Measurements from ENCODE around the gene ARIH2. TPM values are rescaled to one million over a fixed set of nuclear protein-coding genes. Genes with fewer than 3 reads are reported as not detected.

ARIH2 gene
- total and polyA plus RNA-seq, 2 of the 4 experiments (the other 2 are of a cell fraction) = 62.3 to 93.7 TPM

DNA sequence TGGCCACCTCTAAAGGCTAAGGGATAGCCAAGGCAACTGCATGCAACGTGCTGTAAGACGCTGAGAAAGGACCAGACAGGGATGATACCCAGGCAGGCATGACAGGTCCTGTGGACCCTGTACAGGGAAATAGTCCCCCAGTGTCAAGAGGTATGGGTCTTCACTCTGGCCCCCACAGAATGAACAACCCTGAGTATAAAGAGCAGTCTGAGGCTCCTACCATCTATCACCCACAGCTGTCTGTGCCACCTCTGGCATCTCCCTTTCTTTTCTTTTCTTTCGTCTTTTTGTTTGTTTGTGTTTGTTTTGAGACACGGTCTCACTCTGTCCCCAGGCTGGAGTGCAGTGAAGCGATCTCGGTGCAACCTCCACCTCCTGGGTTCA is 38.7 kb upstream of the ARIH2 start:
- H3K23ac ChIP-seq (ENCODE audit: low read depth, low read length) = no peak overlapping the region
- DNase-seq (no peak), ATAC-seq (ENCODE audit: low read depth) (no peak)
- no peak overlapping the region for H2BK5ac ChIP-seq (ENCODE audit: low read depth, low read length, poor library complexity, severe bottlenecking)
- ChIA-PET CTCF (no interaction called here), POLR2A (ENCODE audit: unreplicated experiment) (no interaction called here)
- H3K4ac ChIP-seq (ENCODE audit: low read depth, low read length) = no peak overlapping the region
- H3K9ac ChIP-seq (ENCODE audit: low read depth, low read length) = no peak overlapping the region
- no peak overlapping the region for H4K8ac ChIP-seq (ENCODE audit: low read depth in 2 of 2, low read length in 2 of 2)
- no peak overlapping the region for H2AFZ ChIP-seq (replicated peaks; ENCODE audit: low read length, poor library complexity)
- H2AK9ac ChIP-seq (replicated peaks; ENCODE audit: low read depth, low read length, poor library complexity) = no peak overlapping the region
- no peak overlapping the region for H3K4me3 ChIP-seq (ENCODE audit: insufficient read depth, low read depth, low read length)
- no peak overlapping the region for H2BK120ac ChIP-seq (ENCODE audit: low read depth, low read length)
- no peak overlapping the region for H2AK5ac ChIP-seq (ENCODE audit: low read depth, low read length)
- no peak overlapping the region for H3K4me2 ChIP-seq (ENCODE audit: low read depth, low read length)
- no peak overlapping the region for H3K14ac ChIP-seq (replicated peaks; ENCODE audit: low read depth, low read length)
- in situ Hi-C loops (cut with MboI; ENCODE audit: low sequenced_read_pairs) (no loop called here), intact Hi-C loops (cut with micrococcal nuclease) (no loop called here), dilution Hi-C loops (cut with HindIII; ENCODE audit: low sequenced_read_pairs, unreplicated experiment) (no loop called here)
- H2BK20ac ChIP-seq (ENCODE audit: low read depth, low read length) = no peak overlapping the region
- no peaks in the 10 kb centered on the region for H3K4me1 ChIP-seq (ENCODE audit: control insufficient read depth, insufficient read depth, low read length)
- no peak overlapping the region for H4K5ac ChIP-seq (ENCODE audit: low read depth, low read length)
- H3K27me3 ChIP-seq (ENCODE audit: control insufficient read depth, insufficient read depth, low read length) = no peaks in the 10 kb centered on the region
- H3K79me1 ChIP-seq (ENCODE audit: low read depth in 1 of 2, low read length in 2 of 2) = peaks cover 0 to 1% of the 10 kb centered on the region in 2 experiments; a peak in 1 of 4 replicates
- H3K9me1 ChIP-seq (ENCODE audit: insufficient read depth, low read length) = peaks cover 3% of the 10 kb centered on the region; the same call in 1 of the 2 replicates
- no peaks in the 10 kb centered on the region for H3K9me3 ChIP-seq (ENCODE audit: control insufficient read depth, insufficient read depth, low read length)
- H3K36me3 ChIP-seq (ENCODE audit: control insufficient read depth, insufficient read depth, low read length) = peaks cover 5% of the 10 kb centered on the region
- H3K27ac ChIP-seq (ENCODE audit: insufficient read depth, low read length) = no peak overlapping the region
- H4K20me1 ChIP-seq (ENCODE audit: insufficient read depth, low read length) = no peaks in the 10 kb centered on the region; the same call in 1 of the 2 replicates
- H3K56ac ChIP-seq (ENCODE audit: extremely low read depth, insufficient read depth, low read length) = no peak overlapping the region
- no peak overlapping the region for H3K18ac ChIP-seq (ENCODE audit: low read depth, low read length)
- no peak overlapping the region for H2BK15ac ChIP-seq (ENCODE audit: low read depth, low read length)
- no peak overlapping the region for H4K91ac ChIP-seq (ENCODE audit: insufficient read depth, low read depth, low read length)
- BruUV-seq (replicated peaks) = no TSS peak
- TF ChIP-seq MAZ (IDR thresholded peaks at IDR 0.05; ENCODE audit: borderline replicate concordance, low read depth, low read length) (no peak), MXI1 (IDR thresholded peaks at IDR 0.05; ENCODE audit: borderline replicate concordance, low read depth, low read length) (no peak), RCOR1 (IDR thresholded peaks at IDR 0.05; ENCODE audit: insufficient replicate concordance, low read length) (no peak), MAFK (IDR thresholded peaks at IDR 0.05; ENCODE audit: low read depth, low read length) (no peak), RFX5 (IDR thresholded peaks at IDR 0.05; ENCODE audit: low read depth, low read length) (no peak), NFE2L2 (IDR thresholded peaks at IDR 0.05; ENCODE audit: low read depth, low read length) (no peak), RAD21 (IDR thresholded peaks at IDR 0.05; ENCODE audit: low read length) (no peak), ELK1 (IDR thresholded peaks at IDR 0.05; ENCODE audit: borderline replicate concordance, low read depth, low read length) (no peak), FOS (IDR thresholded peaks at IDR 0.05; ENCODE audit: low read depth, low read length) (no peak)
- TF ChIP-seq, protein P1, sequence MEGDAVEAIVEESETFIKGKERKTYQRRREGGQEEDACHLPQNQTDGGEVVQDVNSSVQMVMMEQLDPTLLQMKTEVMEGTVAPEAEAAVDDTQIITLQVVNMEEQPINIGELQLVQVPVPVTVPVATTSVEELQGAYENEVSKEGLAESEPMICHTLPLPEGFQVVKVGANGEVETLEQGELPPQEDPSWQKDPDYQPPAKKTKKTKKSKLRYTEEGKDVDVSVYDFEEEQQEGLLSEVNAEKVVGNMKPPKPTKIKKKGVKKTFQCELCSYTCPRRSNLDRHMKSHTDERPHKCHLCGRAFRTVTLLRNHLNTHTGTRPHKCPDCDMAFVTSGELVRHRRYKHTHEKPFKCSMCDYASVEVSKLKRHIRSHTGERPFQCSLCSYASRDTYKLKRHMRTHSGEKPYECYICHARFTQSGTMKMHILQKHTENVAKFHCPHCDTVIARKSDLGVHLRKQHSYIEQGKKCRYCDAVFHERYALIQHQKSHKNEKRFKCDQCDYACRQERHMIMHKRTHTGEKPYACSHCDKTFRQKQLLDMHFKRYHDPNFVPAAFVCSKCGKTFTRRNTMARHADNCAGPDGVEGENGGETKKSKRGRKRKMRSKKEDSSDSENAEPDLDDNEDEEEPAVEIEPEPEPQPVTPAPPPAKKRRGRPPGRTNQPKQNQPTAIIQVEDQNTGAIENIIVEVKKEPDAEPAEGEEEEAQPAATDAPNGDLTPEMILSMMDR (conservative IDR thresholded peaks at IDR 0.05; ENCODE audit: low read depth, low read length) = no peak
- TF ChIP-seq, protein P2, sequence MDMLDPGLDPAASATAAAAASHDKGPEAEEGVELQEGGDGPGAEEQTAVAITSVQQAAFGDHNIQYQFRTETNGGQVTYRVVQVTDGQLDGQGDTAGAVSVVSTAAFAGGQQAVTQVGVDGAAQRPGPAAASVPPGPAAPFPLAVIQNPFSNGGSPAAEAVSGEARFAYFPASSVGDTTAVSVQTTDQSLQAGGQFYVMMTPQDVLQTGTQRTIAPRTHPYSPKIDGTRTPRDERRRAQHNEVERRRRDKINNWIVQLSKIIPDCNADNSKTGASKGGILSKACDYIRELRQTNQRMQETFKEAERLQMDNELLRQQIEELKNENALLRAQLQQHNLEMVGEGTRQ (IDR thresholded peaks at IDR 0.05; ENCODE audit: low read depth, low read length) = no peak
- WGBS, 2 experiments (ENCODE audit: extremely low coverage in 2 of 2, insufficient read length in 1 of 2) = 94% methylated on average over 2 of the region's 6 CpGs; no CpG with 5 or more reads in 1 of the 2 experiments

Measured in IMR-90 (cell line).